Measurements from ENCODE around the gene SLC6A4.
"Not testable (repeated sequence)": the region's sequence is repeated elsewhere in the genome, so short reads cannot be mapped to it uniquely, and the experiment has no call there.

The SLC6A4 gene

DNA sequence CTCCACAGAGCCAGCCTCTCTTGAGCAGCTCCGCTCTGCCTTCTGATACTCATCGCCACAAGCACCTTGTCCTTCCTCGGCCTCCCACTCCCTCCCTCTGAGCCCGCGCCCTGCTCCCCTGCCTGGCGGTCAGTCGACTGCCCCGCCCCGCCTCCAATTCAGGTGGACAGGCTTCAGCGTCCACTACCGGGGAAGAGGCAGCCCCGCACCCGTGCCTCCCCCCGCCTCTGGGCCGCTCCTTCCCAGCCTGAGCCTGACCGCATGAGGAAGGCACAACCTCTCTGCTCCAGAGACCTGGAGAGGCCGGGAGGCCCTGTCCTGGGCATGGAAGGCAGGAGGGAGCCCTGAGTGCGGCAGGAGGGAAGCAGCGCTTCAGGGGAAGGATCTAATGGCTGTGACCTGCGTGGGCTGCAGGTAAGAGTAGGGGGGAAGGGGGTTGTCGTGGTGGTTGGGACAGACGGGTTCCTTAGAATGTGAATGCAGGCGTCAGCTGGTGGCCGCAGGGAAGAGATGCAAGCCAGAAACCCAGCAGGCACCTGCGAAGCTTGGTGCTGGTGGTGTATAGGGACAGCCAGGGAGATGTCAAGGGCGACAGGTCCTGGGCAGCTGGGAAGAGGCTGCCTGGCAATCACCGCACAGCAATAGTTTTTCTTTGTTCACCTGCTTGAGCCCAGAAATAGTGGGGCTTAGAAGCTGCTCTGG is 3.0 kb upstream of the SLC6A4 start:
- DNase-seq (ENCODE audit: low spot score) = no peak

DNA sequence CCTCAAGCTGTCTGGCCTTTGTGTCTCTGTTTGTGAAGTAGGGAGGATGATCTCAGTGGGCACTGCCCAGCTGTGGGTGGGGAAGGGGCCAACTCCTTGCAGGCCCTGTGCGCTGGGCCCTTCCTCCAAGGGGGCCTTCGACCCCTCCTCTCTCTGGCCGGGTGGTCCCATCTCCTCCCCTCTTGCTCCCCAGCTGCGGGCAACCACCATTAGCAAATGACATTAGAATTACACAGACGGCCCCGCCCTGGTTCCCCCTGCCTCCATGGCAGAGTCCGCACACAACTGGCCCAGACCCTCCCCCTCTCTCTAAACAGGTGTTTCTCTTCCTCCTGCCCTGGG is 2.5 kb upstream of the SLC6A4 start:
- DNase-seq (ENCODE audit: low spot score) = no peak

- no peak for DNase-seq (ENCODE audit: low spot score)
Observed at GRCh38 chr17:30237296-30238002, 2.0 kb upstream of the SLC6A4 start.

DNA sequence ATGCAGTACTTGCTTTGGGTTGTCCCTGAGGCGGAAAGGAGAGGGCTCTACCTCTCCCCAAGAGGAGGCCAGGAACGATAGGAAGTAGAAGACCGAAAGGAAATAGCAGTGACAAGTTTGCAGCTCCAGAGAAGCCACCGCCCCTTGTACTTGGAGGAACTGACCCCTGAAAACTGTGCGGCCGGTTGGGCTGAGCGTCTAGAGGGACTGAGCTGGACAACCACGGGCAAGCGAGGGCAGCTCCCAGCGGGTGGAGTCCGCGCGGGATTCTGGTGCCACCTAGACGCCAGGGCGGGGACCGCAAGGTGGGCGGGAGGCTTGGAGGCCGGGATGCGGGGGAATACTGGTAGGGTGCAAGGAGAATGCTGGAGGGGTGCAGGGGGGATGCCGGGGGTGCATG is 1.3 kb upstream of the SLC6A4 start:
- DNase-seq (ENCODE audit: low spot score) = peak; percentile 80

DNA sequence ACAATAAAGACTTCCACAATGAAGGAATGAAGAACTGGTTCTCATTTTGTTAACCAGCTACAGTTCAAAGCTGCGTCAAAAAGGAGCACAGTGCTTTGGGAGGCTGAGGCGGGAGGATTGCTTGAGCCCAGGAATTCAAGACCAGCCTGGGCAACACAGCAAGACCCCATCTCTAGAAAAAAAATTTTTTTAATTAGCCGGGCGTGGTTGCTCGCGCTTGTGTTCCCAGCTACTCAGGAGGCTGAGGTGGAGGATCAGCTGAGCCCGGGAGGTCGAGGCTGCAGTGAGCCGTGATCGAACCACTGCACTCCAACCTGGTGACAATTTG is 764 bp upstream of the SLC6A4 start:
- no peak for DNase-seq (ENCODE audit: low spot score)

DNA sequence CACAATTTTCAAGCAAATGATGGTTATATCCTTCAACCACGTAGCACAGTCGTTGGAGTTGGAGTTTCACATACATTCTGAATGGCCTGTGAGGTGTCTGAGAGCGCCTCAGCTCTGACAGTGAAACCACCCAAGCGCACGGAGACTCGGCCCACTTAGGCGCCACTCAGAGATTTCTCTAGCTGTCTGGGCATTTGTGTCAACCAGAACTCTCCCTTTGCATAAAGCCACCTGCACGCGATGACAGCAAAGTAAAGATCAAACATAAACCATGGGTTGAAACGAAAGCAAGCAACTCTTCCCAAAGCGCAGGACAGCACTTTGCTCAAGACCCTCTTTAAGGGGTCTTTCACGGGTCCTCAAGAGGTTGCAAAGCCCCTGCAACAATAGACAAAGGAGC is 533 bp downstream of the SLC6A4 start:
- no peak for DNase-seq (ENCODE audit: low spot score)

- DNase-seq (ENCODE audit: low spot score) = no peak
Observed at GRCh38 chr17:30234296-30234695, 1.2 kb downstream of the SLC6A4 start.

GRCh38 chr17:30232824-30233427 is 2.6 kb downstream of the SLC6A4 start:
- DNase-seq (ENCODE audit: low spot score) = no peak

GRCh38 chr17:30232015-30232823 is 3.3 kb downstream of the SLC6A4 start:
- DNase-seq (ENCODE audit: low spot score) = no peak

- no peak for DNase-seq (ENCODE audit: low spot score)
Observed at GRCh38 chr17:30230596-30231125, 4.8 kb downstream of the SLC6A4 start.

- not testable (repeated sequence) for DNase-seq (ENCODE audit: low spot score)
Observed at GRCh38 chr17:30230009-30230408, 5.5 kb downstream of the SLC6A4 start.

DNA sequence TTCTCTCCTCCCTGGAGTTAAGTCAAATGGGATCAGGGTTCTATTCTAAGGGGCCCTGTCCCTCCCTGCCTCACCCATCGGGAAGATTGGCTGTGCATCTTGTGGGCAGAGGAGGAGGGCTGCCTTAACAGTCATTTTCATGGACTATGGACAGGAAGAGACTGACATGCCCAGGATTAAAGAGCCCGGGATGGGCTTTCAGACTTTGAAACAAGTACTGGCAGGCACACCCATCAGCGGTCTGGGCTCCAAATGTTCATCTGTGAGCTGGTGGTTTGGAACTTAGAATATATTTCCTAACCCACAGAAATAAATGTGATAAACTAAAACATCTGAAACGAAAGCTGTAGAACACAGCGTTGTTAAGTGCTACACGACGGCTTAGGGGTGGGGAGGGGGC is 6.5 kb downstream of the SLC6A4 start:
- DNase-seq (ENCODE audit: low spot score) = peak; percentile 73

GRCh38 chr17:30228011-30228410 is 7.5 kb downstream of the SLC6A4 start:
- DNase-seq (ENCODE audit: low spot score) = no peak

DNA sequence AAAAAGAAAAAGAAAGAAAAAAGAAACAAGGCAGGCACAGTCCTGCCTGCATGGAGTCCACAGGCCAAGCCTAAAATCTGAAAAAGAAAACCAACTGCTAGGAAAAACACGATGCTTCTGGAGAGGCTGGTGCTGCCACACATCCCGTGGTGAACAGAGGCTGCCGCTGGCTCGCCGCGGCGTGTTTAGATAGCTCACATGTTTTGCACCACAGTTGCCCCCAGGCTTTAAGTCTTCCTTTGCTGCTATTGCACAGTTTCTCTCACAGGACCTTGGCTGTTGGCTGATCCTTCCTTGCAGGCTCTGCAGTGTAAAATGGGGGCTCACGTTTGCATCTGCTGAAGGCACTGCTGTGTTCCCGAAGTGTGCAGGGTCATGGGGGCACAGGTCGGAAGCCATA is 8.6 kb downstream of the SLC6A4 start:
- DNase-seq (ENCODE audit: low spot score) = no peak

DNA sequence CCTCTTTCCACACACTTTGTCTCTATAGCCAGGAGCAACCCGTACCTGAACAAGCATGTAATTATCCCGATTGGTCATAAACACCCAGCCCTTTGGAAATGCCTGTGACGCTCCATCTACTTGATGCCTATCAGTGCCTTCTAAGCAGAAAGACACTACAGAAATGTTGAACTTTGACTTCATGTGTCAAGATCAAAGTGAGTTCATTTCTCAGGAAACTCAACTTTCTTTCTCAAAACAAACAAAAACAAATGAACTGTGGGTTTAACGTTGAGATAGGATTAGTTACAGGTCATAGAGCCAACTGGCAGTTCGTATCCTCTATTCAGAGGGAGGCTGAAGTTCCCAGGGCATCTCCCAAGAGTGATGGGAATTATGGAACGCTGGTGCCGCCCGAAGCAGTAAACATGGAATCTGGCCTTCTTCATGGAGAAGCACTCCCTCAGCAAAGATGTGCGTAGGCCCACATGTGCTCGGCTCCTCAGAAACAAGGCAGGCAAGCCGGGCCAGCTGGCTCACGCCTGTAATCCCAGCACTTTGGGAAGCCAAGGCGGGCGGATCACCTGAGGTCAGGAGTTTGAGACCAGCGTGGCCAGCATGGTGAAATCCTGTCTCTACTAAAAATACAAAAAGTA is 9.5 kb downstream of the SLC6A4 start:
- no peak for DNase-seq (ENCODE audit: low spot score)

- DNase-seq (ENCODE audit: low spot score) = no peak
Observed at GRCh38 chr17:30225112-30225511, 10.4 kb downstream of the SLC6A4 start.

GRCh38 chr17:30224419-30224960 is 11.0 kb downstream of the SLC6A4 start:
- no peak for DNase-seq (ENCODE audit: low spot score)

- DNase-seq (ENCODE audit: low spot score) = no peak
Observed at GRCh38 chr17:30222721-30223175, 12.7 kb downstream of the SLC6A4 start.

DNA sequence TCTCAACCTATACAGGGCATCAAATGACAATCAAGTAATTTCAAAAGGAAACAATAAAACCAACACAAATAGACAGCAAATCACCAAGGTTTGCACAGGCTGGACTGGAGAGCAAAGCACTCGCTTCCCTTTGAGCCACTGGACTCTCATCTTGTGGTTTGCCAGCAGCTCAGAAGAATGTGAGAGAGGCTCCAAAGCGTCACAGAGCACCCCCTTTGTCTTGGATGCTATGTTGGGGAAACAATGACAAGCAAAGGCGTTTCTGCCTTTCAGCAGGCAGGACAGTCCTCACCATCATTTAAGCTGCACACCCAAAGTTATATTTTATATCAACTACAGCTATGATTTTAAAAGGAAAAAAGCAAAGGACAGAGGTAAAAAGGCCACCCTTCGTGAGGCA is 13.2 kb downstream of the SLC6A4 start:
- DNase-seq (ENCODE audit: low spot score) = no peak

DNA sequence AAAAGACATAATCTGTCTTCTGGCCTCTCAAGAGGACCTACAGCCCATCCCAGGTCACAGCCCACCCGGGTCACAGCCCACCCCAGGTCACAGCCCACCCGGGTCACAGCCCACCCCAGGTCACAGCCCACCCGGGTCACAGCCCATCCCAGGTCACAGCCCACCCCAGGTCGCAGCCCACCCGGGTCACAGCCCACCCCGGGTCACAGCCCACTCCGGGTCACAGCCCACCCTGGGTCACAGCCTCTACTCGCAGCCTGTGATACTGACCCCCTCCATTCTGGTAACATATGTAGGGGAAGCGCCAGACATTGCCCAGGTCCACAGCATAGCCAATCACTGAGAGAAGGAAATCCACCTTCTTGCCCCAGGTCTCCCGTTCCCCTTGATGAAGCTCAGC is 14.2 kb downstream of the SLC6A4 start:
- DNase-seq (ENCODE audit: low spot score) = no peak

DNA sequence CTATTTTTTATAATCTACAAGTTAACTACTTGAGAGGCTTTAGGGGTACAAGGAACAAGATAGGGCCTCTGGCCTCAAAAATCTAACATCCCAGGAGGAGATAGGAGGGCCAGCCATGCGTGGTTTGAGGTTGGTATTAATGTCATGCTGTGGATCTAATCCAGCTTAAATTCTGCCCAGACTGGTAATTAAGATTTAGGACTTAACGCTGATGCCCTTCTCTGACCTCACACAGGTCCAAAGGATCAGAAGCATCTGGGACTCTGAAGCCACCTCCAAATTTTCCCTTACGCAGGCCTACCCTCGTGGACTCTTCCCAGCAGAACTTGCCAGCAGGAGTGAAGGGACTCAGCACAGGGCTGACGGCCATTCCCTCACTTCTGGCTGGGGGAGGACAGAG is 15.1 kb downstream of the SLC6A4 start:
- DNase-seq (ENCODE audit: low spot score) = no peak

DNA sequence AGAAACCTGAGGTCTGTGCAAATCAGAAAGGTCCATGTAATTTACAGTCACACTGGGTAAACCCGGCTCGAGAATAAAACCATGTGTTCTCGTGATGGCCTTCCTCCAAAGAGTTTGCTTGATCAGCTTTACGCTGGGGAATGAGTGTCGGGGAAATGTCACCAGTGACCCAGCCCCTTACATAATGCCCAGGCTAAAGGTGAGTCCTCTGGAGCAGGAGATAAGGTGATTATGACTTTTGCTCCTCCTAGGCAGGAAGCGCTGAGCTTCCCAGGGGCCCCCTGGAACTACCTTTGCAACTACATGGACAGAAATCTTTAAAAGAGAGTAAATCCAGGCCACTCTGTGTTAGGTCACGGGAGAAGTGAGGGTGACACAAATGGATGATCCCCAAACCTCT is 15.7 kb downstream of the SLC6A4 start:
- no peak for DNase-seq (ENCODE audit: low spot score)

All from AG20443 (cell line).